ENCODE results near the gene IDNK. TPM values are rescaled to one million over a fixed set of nuclear protein-coding genes. Genes with fewer than 3 reads are reported as not detected.

The IDNK gene
- total and polyA plus RNA-seq, 2 of the 8 experiments (the other 6 are each of a cell fraction or from before 2014, with no cell fraction given): 0.29 to 0.48 TPM

GRCh38 chr9:83637389-83637788, 14.4 kb downstream of the IDNK start:
- H4K91ac ChIP-seq (replicated peaks; ENCODE audit: insufficient read length, low read length): no peak overlapping the region
- H2BK120ac ChIP-seq (replicated peaks; ENCODE audit: low read depth, low read length): no peak overlapping the region
- DNase-seq (ENCODE audit: low read depth in 1 of 2, low spot score in 2 of 2) (no peak), FAIRE-seq (no peak)
- H3K9ac ChIP-seq (replicated peaks in 1 of 4; ENCODE audit: extremely low read depth in 1 of 4, low read depth in 3 of 4, low read length in 3 of 4): no peak overlapping the region
- H3K4me3 ChIP-seq (ENCODE audit: extremely low read depth in 1 of 4, insufficient read depth in 2 of 4, low read depth in 3 of 4, low read length in 4 of 4): no peak overlapping the region
- H3K9me3 ChIP-seq (ENCODE audit: insufficient read depth in 2 of 2, low read depth in 1 of 2, low read length in 1 of 2): no peaks in the 10 kb centered on the region
- no peak overlapping the region for H3K27ac ChIP-seq (ENCODE audit: low read depth, low read length)
- no peak overlapping the region for H2AK5ac ChIP-seq (ENCODE audit: low read depth, low read length)
- H3K79me1 ChIP-seq (ENCODE audit: low read depth, low read length): no peaks in the 10 kb centered on the region
- no peak overlapping the region for H3K14ac ChIP-seq (ENCODE audit: insufficient read length)
- H3K79me2 ChIP-seq (ENCODE audit: control insufficient read depth in 1 of 2, insufficient read depth in 2 of 2, low read length in 2 of 2): no peaks in the 10 kb centered on the region
- no peaks in the 10 kb centered on the region for H3K27me3 ChIP-seq (replicated peaks in 1 of 4; ENCODE audit: control insufficient read depth in 3 of 4, extremely low read depth in 1 of 4, insufficient read depth in 3 of 4, low read length in 3 of 4)
- no peak overlapping the region for H3K4me2 ChIP-seq (ENCODE audit: insufficient read depth in 1 of 2, low read depth in 2 of 2, low read length in 2 of 2)
- H3K56ac ChIP-seq (replicated peaks; ENCODE audit: insufficient read length, low read depth, low read length): no peak overlapping the region
- H4K5ac ChIP-seq (ENCODE audit: insufficient read length, low read depth, low read length): no peak overlapping the region
- POLR2A ChIA-PET (ENCODE audit: partially characterized antibody): interaction anchor here (0.8 kb wide), 1 partner anchor 17 kb away, joined by 4 read pairs; no protein-coding TSS in a partner anchor
- no peak overlapping the region for H3K23ac ChIP-seq (ENCODE audit: insufficient read length)
- H2BK20ac ChIP-seq (ENCODE audit: low read length): no peak overlapping the region
- H3K36me3 ChIP-seq (ENCODE audit: control insufficient read depth in 2 of 4, insufficient read depth in 4 of 4, low read length in 3 of 4): no peaks in the 10 kb centered on the region
- H4K8ac ChIP-seq (ENCODE audit: extremely low read depth, insufficient read depth, low read length): no peak overlapping the region
- H2BK5ac ChIP-seq (ENCODE audit: low read depth, low read length): no peak overlapping the region
- 81% methylated on average over 1 of the region's 1 CpG; no CpG with 5 or more reads in 1 of the 2 experiments for WGBS, 2 experiments (ENCODE audit: extremely low coverage in 1 of 2, insufficient coverage in 1 of 2, insufficient read length in 1 of 2, insufficient replicate concordance in 2 of 2, low coverage in 1 of 2, low lambda C conversion rate in 2 of 2, missing lambda C conversion rate in 1 of 2)
- CTCF ChIA-PET (ENCODE audit: partially characterized antibody): interaction anchor here (1.0 to 3.2 kb wide), 4 partner anchors 12 to 73 kb away, joined by 3 to 17 read pairs (median 6); partner anchors contain the start of gene IDNK
- no peaks in the 10 kb centered on the region for H3K23me2 ChIP-seq (ENCODE audit: low read depth, low read length)
- no peaks in the 10 kb centered on the region for H3K4me1 ChIP-seq (replicated peaks in 1 of 4; ENCODE audit: control insufficient read depth in 3 of 4, insufficient read depth in 4 of 4, low read length in 3 of 4)
- H3K18ac ChIP-seq (ENCODE audit: extremely low read depth, low read length): no peak overlapping the region
- H2BK15ac ChIP-seq (ENCODE audit: low read length): no peak overlapping the region
- H2AFZ ChIP-seq (ENCODE audit: low read length): no peak overlapping the region
- no peak overlapping the region for H2BK12ac ChIP-seq (ENCODE audit: low read depth, low read length)
- H3K4ac ChIP-seq (replicated peaks; ENCODE audit: insufficient read length, low read depth, low read length): no peak overlapping the region
- no peaks in the 10 kb centered on the region for H4K20me1 ChIP-seq (replicated peaks in 1 of 2; ENCODE audit: control insufficient read depth in 1 of 2, insufficient read depth in 2 of 2, low read length in 2 of 2)
- TF ChIP-seq CEBPB (IDR thresholded peaks at IDR 0.05; ENCODE audit: low read depth, low read length) (no peak), RAD21 (IDR thresholded peaks at IDR 0.05 in 1 of 2, conservative IDR thresholded peaks at IDR 0.05 in 1 of 2; ENCODE audit: low read depth in 2 of 2, low read length in 2 of 2) (no peak), MAFK (IDR thresholded peaks at IDR 0.05; ENCODE audit: low read depth, low read length) (no peak), POU5F1 (IDR thresholded peaks at IDR 0.05; ENCODE audit: low read depth, low read length) (no peak), EP300 (IDR thresholded peaks at IDR 0.05; ENCODE audit: borderline replicate concordance in 1 of 2, low read depth in 2 of 2, low read length in 2 of 2) (no peak), CBX8 (IDR thresholded peaks at IDR 0.05; ENCODE audit: borderline replicate concordance, low read depth, low read length) (no peak), HDAC2 (IDR thresholded peaks at IDR 0.05; ENCODE audit: borderline replicate concordance in 1 of 2, low read depth in 2 of 2, low read length in 2 of 2) (no peak), TEAD4 (IDR thresholded peaks at IDR 0.05; ENCODE audit: low read depth, low read length) (no peak), BACH1 (IDR thresholded peaks at IDR 0.05; ENCODE audit: low read length) (no peak), USF2 (IDR thresholded peaks at IDR 0.05; ENCODE audit: low read length) (no peak), BRCA1 (IDR thresholded peaks at IDR 0.05; ENCODE audit: low read depth, low read length) (no peak), SIN3A (conservative IDR thresholded peaks at IDR 0.05 in 1 of 2, IDR thresholded peaks at IDR 0.05 in 1 of 2; ENCODE audit: low read depth in 1 of 2, low read length in 2 of 2) (no peak)

Measured in H1 (cell line).